ENCODE results near the gene RGS10.

DNA sequence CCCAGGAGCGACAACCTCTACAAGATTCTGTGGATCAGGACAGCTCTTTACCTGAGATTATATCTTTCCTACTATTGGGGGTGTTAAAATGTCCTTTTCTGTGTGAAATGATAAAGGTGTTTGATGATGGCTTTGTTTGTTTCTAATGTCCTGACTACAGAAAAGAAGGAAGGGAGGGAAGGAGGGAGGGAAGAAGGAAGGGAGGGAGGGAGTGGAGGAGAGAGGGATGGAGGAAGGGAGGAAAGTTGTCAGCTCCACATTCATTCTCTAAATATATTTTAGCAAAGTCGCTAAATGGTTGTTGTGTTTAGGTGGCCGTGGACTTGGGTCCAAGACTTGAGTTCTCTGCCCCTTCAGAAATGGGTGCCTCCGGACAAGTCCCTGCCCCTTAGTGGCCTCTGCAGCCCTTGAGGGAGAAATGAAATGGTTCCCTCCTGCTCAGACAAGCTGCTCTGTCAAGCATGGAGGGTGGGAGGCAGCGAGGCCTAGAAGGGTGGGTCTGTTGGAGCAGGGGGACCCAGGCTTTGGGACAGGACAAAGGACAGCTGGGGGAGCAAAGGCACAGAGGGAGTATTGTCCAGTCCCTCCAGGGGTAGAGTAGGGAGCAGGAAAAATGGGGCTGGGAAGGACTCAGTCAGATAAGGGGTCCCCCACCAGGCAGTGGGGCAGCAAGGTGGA is 4.4 kb downstream of the RGS10 start:
- TF ChIP-seq, protein P1, sequence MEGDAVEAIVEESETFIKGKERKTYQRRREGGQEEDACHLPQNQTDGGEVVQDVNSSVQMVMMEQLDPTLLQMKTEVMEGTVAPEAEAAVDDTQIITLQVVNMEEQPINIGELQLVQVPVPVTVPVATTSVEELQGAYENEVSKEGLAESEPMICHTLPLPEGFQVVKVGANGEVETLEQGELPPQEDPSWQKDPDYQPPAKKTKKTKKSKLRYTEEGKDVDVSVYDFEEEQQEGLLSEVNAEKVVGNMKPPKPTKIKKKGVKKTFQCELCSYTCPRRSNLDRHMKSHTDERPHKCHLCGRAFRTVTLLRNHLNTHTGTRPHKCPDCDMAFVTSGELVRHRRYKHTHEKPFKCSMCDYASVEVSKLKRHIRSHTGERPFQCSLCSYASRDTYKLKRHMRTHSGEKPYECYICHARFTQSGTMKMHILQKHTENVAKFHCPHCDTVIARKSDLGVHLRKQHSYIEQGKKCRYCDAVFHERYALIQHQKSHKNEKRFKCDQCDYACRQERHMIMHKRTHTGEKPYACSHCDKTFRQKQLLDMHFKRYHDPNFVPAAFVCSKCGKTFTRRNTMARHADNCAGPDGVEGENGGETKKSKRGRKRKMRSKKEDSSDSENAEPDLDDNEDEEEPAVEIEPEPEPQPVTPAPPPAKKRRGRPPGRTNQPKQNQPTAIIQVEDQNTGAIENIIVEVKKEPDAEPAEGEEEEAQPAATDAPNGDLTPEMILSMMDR (IDR thresholded peaks at IDR 0.05) = no peak
- no peak for TF ChIP-seq POLR2A (IDR thresholded peaks at IDR 0.05)
